ENCODE measurements around the gene VARS1. TPM values are rescaled to one million over a fixed set of nuclear protein-coding genes. Genes with fewer than 3 reads are reported as not detected.

The VARS1 gene
- total RNA-seq, 6 donors from 2014 or later, result 21.2 to 67.8 (median 39.7) TPM

- no peak overlapping the region for H3K27ac ChIP-seq
- H3K9me3 ChIP-seq, result no peaks in the 10 kb centered on the region
- no peaks in the 10 kb centered on the region for H3K27me3 ChIP-seq
- ATAC-seq (ENCODE audit: low FRiP score in 2 of 2) (no peak), DNase-seq (no peak)
- WGBS, 2 donors, result 92 to 94% methylated on average over 12 of the region's 12 CpGs
- peaks cover 0 to 21% (median 12%) of the 10 kb centered on the region in 4 donors for H3K36me3 ChIP-seq
- no peak overlapping the region for H3K4me3 ChIP-seq
- peaks cover 3 to 9% (median 9%) of the 10 kb centered on the region in 4 donors for H3K4me1 ChIP-seq
- TF ChIP-seq EP300 (IDR thresholded peaks at IDR 0.05), result no peak
- TF ChIP-seq POLR2A (IDR thresholded peaks at IDR 0.05), result no peak
These were observed 4.2 kb upstream of the VARS1 start for GRCh38 chr6:31799781-31800180.

GRCh38 chr6:31797588-31797987, 2.0 kb upstream of the VARS1 start:
- Histone ChIP-seq H3K27ac (peak overlapping the region in 2 of 4 donors; percentile 49 to 95), H3K36me3 (peaks cover 0 to 19% (median 9%) of the 10 kb centered on the region in 4 donors), H3K4me3 (no peak overlapping the region), H3K27me3 (no peaks in the 10 kb centered on the region), H3K9me3 (no peaks in the 10 kb centered on the region), H3K4me1 (peaks cover 9 to 24% (median 14%) of the 10 kb centered on the region in 4 donors)
- TF ChIP-seq POLR2A (IDR thresholded peaks at IDR 0.05) (no peak), CTCF (IDR thresholded peaks at IDR 0.05) (no peak), EP300 (IDR thresholded peaks at IDR 0.05) (no peak), POLR2AphosphoS5 (IDR thresholded peaks at IDR 0.05) (no peak)
- 42 to 58% methylated on average over 5 of the region's 5 CpGs for WGBS, 2 donors
- ATAC-seq (ENCODE audit: low FRiP score in 2 of 2), result no peak
- DNase-seq, result no peak

- H3K9me3 ChIP-seq, result no peaks in the 10 kb centered on the region
- H3K27me3 ChIP-seq, result no peaks in the 10 kb centered on the region
- H3K27ac ChIP-seq, result peak overlapping the region in 3 of 4 donors; percentile 26 to 95 (median 87)
- ATAC-seq (ENCODE audit: low FRiP score in 2 of 2) (no peak), DNase-seq (no peak)
- 83 to 100% methylated on average over 2 of the region's 2 CpGs for WGBS, 2 donors
- H3K4me1 ChIP-seq, result peaks cover 9 to 24% (median 14%) of the 10 kb centered on the region in 4 donors
- TF ChIP-seq EP300 (IDR thresholded peaks at IDR 0.05) (no peak), POLR2AphosphoS5 (IDR thresholded peaks at IDR 0.05) (no peak), CTCF (IDR thresholded peaks at IDR 0.05) (no peak), POLR2A (IDR thresholded peaks at IDR 0.05) (no peak)
- H3K36me3 ChIP-seq, result peaks cover 0 to 19% (median 11%) of the 10 kb centered on the region in 4 donors
- H3K4me3 ChIP-seq, result no peak overlapping the region
These were observed 1.4 kb upstream of the VARS1 start for GRCh38 chr6:31796993-31797385.

DNA sequence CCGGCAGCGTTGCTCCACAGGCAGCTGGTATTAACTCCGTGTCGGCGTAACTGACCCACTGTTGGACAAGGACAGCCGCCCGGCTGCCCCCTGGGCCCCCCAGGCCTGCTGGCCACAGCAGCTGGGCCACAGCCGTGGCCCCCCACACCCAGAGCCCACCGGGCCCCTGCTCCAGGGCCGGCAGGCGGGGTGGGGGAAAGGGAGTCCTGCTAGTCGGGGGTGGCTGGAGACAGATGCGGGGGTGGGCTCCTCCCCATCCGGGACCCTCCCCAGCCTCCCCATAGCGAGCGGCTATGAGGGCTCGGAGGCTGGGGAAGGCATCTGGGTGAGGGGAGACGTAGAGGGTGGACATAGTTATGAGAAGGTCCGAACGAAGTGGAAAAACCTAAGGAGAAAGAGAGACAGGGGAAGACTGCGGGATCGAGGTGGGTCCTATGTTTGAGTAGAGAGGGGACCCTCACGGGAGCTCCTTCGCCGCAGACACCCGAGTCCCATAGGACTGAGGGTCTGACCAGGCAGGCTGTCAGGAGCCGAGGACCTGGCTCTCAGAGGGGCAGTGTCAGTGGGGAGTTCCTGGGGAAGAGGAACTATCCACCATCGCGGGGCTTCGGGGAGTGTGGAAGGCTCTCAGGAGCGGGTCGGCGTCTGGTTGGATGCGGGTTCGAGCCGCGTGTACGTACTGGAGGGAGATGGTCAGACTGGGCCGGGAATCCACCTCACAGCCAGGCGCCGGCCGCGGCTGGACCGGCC, 511 bp downstream of the VARS1 start:
- peaks cover 0 to 27% (median 10%) of the 10 kb centered on the region in 4 donors for H3K36me3 ChIP-seq

More for the DNA sequence above, 511 bp downstream of the VARS1 start:
- WGBS, 2 donors, result 3% methylated on average over 20 to 38 of the region's 44 CpGs
- Histone ChIP-seq H3K4me3 (peak overlapping the region; percentile 62 to 100 (median 94)), H3K27ac (peak overlapping the region; percentile 87 to 98 (median 95)), H3K9me3 (no peaks in the 10 kb centered on the region), H3K4me1 (peaks cover 9 to 28% (median 17%) of the 10 kb centered on the region in 4 donors), H3K27me3 (no peaks in the 10 kb centered on the region)
- TF ChIP-seq CTCF (IDR thresholded peaks at IDR 0.05) (no peak), POLR2AphosphoS5 (IDR thresholded peaks at IDR 0.05) (no peak), EP300 (IDR thresholded peaks at IDR 0.05) (no peak), POLR2A (IDR thresholded peaks at IDR 0.05) (peak in 1 of 4 donors; percentile 27)
- peak in 1 of 2 donors; percentile 84 for DNase-seq
- peak; percentile 7 to 12 for ATAC-seq (ENCODE audit: low FRiP score in 2 of 2)

Measured in upper lobe of left lung (tissue), 6 donors.